GM21737 (cell line): ENCODE results near the gene LRRC37B.
A peak's percentile ranks its signal among the peaks of the same experiment; 100 is the strongest.
"Not testable (repeated sequence)": the region's sequence is repeated elsewhere in the genome, so short reads cannot be mapped to it uniquely, and the experiment has no call there.

ENCODE experiments used
- ATAC-seq: cut with Tn5 transposase; IDR thresholded peaks from one replicate; pipeline ENCODE4 v1.9.1; 2021; ENCODE audit warnings: mild to moderate bottlenecking, moderate library complexity; ENCODE audit not compliant: unreplicated experiment

Gene LRRC37B

DNA sequence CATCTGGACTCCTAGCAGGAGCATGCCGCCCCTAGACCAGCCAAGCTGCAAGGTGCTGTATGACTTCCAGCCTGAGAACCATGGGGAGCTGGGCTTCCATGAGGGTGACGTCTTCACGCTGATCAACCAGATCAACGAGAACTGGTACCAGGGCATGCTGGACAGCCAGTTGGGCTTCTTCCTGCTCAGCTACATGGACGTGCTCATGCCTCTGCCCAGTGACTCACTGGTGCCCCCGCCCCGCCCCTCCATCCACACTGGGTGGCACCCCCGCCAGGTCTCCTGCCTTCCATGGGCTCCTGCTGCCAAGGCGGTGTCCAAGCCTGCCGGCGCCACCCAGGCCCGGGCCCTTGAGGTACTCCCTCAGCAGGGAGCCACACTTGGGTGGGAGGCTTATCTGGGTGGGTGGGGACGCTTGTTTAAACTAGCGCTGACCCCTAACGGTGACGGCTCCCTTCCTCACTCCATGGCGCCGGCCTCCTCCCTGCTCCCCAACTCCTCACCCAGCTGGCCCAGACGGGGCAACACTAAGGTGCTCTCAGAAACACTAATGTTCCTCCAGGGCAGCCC is 34.2 kb downstream of the LRRC37B start:
- ATAC-seq, result not testable (repeated sequence)

DNA sequence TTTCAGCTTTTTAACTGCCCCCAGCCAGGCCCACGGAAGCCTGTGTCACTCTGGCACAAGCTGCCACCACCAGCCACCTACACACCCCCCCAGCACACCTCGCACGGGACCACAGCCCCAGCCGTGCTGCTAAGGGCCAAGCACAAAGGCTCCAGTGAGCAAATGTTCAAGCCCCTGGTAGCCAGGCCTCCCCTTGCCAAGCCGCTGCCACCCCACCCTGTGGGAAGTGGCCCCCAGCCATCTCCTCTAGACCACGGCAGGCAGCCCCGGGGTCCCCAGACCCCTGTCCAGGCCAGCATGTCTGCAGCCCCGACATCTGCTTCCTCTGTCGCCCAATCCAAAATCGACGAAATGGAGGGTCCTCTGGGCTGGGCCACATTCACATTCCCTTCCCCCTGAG is 35.1 kb downstream of the LRRC37B start:
- not testable (repeated sequence) for ATAC-seq

DNA sequence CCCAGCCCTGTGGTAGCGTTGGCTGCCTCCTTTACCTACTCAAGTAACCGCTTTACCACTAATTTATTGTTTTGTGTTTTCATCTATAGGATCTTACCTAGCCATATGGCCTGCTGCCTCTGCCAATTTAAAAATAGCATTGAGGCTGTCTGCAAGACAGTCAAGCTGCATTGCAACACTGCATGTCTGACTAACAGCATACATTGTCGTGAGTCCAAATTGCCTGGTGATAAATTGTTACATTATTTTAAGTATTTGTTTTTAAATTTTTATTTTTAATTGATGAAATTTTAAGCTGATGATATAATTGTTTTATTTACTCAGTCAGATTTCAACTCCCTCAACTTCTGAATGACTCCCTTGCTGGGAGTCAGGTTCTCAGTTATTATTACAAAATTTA is 38.4 kb downstream of the LRRC37B start:
- ATAC-seq, result not testable (repeated sequence)

DNA sequence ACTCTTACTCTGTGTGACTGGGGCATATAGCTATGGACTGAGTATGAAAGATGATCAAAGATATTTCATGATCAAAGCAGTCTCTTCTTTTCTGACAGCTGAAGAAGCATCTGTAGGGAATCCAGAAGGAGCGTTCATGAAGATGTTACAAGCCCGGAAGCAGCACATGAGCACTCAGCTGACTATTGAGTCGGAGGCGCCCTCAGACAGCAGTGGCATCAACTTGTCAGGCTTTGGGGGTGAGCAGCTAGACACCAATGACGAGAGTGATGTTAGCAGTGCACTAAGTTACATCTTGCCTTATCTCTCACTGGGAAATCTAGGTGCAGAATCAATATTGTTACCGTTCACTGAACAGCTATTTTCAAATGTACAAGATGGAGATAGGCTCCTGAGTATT is 40.5 kb downstream of the LRRC37B start:
- not testable (repeated sequence) for ATAC-seq

DNA sequence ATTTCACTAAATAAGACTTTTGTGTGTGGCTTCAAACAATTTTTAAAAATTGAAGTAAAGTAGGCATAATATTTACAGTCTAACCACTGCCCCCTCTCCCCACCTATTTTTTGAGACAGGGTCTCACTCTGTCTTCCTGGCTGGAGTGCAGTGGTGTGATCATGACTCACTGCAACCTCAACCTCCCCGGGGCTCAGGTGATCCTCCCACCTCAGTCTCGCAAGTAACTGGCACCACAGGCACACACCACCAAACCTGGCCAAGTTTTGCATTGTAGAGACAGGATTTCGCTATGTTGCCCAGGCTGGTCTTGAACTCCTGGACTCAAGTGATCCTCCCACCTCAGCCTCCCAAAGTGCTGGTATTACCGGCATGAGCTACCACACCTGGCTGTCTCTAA is 47.8 kb downstream of the LRRC37B start:
- ATAC-seq, result not testable (repeated sequence)

DNA sequence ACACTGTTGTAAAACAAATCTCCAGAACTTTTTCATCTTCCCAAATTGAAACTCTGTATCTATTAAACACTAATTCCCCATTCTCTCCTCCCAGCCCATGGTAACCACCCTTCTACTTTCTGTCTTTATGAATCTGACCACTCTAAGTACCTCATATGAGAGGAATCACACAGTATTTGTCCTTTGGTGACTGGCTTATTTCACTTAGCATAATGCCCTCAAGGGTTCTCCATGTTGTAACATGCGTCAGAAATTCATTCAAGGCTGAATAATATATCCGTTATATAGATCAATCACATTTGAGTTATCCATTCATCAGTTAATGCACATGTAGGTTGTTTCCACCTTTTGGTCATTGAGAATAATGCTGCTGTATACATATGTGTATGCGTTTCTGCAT is 48.2 kb downstream of the LRRC37B start:
- not testable (repeated sequence) for ATAC-seq

DNA sequence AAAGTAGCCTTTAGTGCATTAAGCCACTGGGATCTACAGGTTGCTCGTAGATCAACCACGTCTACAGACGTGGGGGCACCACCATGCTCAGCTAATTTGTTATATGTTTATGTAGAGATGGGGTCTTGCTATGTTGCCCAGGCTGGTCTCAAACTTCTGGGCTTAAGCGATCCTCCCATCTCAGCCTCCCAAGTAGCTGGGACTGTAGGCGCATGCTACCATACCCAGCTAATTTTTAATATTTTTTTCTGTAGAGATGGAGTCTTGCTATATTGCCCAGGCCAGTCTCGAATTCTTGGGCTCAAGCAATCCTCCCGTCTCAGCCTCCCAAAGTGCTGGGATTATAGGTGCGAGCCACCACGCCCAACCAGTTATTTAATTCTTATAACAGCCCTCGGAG is 49.3 kb downstream of the LRRC37B start:
- ATAC-seq, result not testable (repeated sequence)

DNA sequence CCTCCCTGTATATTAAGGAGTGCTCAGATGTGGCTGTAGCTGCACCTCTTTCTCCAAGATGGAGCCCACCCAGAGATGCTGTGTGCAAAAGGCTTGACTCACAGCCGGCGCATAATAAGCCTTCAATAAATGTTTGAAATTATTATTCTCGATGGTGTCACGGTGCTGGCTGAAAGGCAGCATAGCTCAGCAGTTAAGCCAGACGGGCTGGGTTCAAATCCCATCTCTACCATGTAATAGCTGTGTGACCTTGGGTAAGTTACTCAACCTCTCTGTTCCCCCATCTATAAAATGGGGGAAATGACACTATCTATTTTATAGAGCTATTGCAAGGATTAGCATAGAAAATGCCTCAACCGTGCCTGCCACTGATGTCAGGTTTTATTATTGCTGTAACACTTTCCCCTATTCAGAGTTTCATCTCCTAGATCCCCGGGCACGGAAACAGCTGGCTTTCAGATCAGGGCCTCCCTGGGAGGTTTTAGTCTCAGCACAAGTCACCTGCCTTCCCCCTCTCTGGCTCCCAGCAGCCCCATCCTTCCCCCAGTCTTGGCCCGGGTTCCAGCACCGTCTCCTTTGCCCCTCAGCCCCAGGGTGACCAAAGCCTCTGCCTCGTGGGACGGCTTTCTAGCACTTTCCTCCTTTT is 50.4 kb downstream of the LRRC37B start:
- ATAC-seq, result not testable (repeated sequence)

DNA sequence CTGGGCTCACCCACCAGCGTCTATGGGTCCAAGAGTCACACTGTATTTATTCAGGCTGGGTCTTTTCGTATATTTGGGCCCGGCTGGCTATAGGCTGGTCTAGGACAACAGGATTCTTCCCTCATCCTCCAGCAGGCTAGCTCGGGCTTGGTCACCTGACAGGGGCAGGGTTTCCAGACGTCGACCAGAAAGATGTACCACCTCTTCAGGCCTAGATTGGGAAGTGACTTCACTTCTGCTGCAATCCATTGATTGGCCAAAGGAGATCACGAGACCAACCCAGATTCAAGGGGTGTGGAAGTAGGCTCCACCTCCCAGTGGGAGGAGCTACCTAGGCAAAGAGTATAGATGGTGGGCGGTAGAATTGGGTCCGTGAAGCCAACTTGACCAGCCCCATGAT is 53.5 kb downstream of the LRRC37B start:
- ATAC-seq, result not testable (repeated sequence)

DNA sequence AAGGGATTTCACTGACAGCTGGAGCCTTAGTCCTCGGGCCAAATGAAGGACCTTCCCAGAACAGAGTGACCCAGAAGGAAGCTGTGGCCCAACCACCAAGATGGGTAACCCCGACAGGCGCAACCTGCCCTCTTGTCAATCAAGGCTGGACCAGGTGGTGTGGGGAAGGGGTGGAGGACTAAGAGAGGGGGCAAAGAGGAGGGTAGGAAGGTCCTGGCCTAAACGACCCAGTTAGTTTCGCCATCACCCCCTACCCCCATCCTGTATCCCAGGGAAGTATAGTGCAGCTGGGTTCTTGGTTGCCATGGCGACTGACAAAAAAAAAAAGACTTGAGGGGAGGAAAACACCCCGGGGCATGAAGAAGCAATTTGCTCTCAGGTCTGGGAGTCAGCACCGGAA is 54.7 kb downstream of the LRRC37B start:
- ATAC-seq, result not testable (repeated sequence)

DNA sequence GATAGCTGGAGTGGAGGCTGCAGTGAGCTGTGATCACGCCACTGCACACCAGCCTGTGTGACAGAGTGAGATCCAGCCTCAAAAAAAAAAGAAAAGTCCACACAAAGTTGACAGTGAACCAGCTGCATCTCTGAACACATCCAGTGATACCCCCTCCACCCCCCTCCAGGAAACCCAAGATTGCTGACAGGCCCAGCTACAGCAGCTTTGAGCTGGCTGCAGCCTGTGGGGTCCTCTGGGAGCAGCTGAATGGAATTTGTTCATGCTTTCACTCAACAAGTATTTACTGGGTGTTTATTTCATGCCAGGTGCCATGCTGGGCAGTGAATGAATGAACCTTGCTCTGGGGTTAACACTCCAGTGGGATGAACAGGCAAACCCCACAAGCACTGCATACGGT is 56.9 kb downstream of the LRRC37B start:
- ATAC-seq, result not testable (repeated sequence)

DNA sequence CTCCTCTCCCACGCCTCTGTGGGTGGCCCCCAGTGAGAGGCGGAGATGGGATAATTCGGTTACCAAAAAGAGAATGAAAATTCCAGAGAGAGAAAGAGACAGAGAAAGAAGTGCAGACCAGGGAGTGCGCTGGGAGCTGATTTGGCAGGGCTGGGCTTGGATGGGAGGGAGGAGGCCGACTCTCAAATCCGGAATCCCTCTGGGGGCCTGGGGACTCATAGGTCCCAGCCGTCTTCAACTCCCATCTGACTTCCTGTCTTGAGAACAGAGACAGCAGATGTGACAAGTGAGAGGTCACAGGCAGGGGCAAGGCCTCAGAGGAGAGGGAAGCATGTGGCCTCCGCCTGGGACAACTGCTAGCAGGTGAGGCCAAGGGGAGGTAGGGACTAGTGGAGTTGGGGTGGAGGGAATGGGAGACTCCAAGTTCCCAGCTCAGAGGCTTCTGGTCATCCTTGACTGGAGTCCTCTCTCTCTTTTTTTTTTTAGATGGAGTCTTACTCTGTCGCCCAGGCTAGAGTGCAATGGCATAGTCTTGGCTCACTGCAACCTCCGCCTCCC is 59.0 kb downstream of the LRRC37B start:
- not testable (repeated sequence) for ATAC-seq

DNA sequence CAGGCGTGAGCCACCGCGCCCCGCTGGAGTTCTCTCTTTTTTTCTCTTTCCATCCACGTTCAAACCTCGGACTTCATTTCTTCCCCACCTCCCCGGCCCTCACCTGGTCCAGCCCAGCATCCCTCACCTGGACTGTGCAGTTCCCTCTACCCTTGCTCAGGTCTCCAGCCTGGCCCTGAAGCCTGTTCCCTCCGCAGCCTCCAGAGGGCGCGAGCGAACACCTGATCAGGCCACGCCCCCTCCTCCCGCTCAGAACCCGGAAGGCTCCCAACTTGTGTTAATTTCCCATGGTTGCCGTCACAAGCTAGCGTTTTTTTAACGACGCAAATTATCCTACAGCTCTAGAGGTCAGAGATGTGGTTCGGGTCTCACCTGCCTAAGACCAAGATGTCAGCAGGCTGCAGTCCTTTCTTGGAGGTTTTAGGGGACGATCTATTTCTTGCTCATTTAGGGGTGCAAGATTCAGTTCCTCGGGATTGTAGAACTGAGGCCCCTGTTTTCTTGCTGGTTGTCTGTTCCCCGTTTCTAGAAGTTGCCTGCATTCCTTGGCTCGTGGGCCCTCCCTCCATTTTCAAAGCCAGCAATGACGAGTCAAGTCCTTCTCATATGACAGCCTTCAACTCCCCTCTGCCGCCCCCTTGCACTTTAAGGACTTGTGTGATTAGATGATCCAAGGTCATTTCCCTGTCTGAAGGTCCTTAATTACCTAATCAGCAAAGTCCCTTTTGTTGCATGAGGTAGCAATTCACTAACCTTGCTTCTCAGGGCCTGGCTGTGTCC is 59.9 kb downstream of the LRRC37B start:
- ATAC-seq, result not testable (repeated sequence)

DNA sequence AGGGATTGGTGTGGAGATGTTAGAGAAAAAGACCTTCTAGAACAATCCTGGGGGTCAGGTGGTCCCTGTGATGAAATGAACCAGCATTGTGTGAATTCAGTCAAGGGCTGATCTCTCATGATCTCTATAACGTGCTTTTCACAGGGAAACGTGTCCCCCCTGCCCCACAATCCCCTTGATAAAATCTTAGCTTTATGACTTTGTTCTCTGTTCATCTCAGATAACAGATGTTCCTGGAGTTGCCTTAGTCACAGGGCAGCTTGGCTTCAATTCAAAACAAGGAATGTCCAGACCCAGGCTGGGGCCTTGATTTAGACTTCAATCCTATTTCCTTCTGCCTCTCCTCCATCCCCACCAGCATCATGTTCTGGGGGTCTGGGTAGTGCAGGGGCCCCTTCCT is 61.9 kb downstream of the LRRC37B start:
- ATAC-seq, result not testable (repeated sequence)

DNA sequence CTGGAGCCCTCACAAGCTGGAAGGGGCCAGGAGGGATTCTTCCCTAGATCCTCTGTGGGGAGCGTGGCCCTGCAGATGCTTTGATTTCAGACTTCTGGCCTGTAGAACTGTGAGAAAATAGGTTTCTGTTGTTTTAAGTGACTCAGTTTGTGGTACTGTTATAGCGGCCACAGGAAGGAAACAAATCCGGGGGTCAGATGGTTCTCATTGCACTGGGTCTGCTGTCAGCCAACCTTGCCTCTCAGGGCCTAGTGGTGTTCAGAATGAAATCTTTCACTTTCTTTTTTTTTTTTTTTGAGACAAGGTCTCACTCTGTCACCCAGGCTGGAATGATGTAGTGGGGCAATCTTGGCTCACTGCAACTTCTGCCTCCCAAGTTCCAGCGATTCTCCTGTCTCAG is 64.8 kb downstream of the LRRC37B start:
- peak; percentile 80 for ATAC-seq

DNA sequence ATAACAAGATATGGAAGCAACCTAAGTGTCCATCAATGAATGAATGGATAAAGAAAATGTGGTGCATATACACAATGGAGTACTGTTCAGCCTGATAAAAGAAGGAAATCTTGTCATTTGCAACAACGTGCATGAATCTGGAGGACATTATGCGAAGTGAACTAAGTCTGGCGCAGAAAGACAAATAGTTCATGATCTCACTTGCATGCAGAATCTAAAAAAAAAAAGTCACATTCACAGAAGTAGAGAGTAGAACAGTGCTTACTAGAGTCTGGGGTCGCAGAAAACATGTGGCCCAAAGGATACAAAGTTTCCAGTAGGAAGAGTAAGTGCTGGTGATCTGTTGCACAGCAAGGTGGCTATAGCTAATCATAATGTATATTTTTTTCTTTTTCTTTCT is 65.9 kb downstream of the LRRC37B start:
- ATAC-seq, result not testable (repeated sequence)

DNA sequence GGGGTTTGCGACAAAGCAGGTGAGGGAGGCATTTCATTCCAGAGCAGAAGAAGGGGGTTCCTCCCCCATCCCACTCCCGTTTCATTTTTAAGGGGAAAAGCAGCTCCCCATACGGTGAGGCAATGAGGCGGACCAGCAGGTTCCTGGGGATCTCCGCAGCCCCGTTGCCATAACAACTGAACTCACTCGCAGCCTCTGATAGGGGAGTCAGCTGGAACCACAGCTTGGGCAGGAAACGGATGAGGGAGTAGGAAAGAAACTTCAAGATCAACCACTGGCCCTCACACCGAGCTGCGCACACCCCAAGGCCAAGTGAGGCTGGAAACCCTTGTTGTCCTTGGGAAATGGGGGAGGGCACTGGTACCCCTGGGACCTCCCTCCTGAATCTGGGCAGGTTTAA is 72.6 kb downstream of the LRRC37B start:
- peak; percentile 80 for ATAC-seq

DNA sequence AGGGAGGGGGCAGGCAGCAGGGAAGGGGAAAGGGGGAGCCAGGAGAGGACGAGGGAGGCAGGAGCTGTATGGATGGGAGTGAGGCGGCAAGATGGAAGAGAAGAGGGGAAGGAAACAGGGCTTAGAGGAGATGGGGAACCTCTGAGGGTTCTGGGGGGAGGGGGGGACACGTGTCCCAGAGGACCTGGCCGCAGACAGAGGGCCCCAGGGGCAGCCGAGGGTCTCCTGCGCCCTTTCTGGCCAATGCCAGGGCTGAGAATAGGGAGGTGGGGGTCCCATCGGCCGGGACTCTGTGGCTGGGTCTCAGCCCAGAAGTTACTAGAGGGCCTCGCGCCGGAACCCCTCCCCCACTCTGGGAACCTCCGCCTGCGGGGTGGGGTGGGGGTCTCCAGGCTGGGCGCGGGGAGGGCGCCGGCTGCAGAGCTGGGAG is 76.4 kb downstream of the LRRC37B start:
- ATAC-seq, result not testable (repeated sequence)

DNA sequence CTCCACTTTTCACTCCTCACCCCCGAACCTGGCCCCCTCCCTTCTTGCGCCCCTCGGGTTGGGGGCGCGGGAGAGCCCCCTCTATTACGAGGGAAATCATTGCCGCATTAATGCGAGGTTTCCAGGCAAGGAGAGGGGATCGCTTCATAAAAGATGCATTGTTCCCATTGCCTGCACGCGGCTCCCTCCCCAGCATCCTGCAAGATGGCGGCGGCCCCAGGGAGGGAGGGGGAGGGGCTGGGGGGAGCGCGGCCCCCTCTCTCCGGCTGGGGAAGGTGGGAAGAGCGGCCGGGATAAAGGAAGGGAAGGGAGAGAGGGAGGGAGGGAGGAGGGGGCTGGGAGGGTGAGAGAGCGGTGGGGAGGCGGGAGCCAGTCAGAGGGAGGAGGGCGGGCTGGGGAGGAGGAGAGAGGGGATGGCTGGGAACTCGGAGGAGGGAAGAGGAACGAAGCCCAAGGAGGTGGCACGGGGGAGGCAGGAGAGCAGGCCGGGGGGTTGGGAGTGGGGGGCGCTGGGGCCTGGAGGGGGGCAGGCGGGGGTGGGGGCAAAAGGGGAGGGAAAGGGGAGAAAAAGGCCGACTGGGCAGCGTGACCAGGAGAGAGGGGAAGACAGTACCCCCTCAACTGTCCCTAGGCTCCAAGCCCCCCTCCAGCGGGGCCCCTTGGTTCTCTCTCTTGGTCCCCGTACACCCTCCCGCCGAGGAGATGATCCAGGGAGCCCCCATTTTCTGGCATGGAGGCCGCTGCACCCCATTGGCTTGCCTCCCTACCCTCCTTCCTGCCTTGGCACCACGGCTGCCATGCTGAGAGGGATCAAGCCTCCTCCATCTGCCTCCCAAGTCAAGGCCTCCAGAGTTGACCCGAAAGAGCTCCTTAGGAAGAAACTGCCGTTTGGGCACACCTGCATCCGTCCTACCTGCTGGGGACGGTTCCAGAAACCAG is 77.1 kb downstream of the LRRC37B start:
- not testable (repeated sequence) for ATAC-seq
